IPS-20b (cell line): ENCODE results near the gene FADS6.

Experiments used
- H3K27ac ChIP-seq: one replicate; pipeline ENCODE4 v1.5.1; 2013; ENCODE audit warnings: low read length
- H3K27me3 ChIP-seq: 2 replicates; pipeline ENCODE4 v1.6.1; 2013; ENCODE audit warnings: mild to moderate bottlenecking, low read length, inconsistent platforms; ENCODE audit not compliant: insufficient read depth
- H3K36me3 ChIP-seq: 2 replicates; pipeline ENCODE4 v1.6.1; 2013; ENCODE audit warnings: low read depth, mild to moderate bottlenecking, inconsistent platforms, low read length, moderate library complexity; ENCODE audit not compliant: insufficient read depth
- H3K4me1 ChIP-seq: 2 replicates; pipeline ENCODE4 v1.6.1; 2013; ENCODE audit warnings: mild to moderate bottlenecking, control low read depth, inconsistent platforms, low read length, moderate library complexity; ENCODE audit not compliant: insufficient read depth
- H3K4me3 ChIP-seq: 2 replicates; pipeline ENCODE4 v1.5.1; 2013; ENCODE audit warnings: mild to moderate bottlenecking, low read length, inconsistent platforms
- H3K9ac ChIP-seq: 2 replicates; pipeline ENCODE4 v1.6.1; 2013; ENCODE audit warnings: low read depth, mild to moderate bottlenecking, inconsistent platforms, low read length, moderate library complexity
- H3K9me3 ChIP-seq: 2 replicates; pipeline ENCODE4 v1.6.1; 2013; ENCODE audit warnings: mild to moderate bottlenecking, low read depth, low read length, inconsistent platforms; ENCODE audit not compliant: insufficient read depth

The FADS6 gene

DNA sequence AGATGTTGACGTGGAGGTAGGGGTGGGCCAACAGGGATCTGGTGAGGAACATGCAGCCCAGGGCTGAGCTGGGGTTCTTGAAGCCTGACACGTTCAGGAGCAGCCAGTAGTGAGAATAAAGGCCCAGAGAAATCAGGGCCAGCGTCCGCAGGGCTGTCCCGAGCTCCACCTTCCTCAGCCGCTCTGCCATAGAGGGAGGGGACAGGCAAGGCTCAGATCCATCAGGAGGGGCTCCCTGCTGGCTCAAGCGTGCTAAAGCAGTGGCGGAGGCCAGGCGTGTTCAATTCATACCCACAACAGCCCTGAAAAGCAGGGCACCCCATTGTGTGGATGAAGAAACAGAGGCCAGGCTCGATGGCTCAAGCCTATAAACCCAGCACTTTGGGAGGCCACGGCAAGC is 12.4 kb downstream of the FADS6 start:
- no peak overlapping the region for H3K9ac ChIP-seq
- no peaks in the 10 kb centered on the region for H3K9me3 ChIP-seq
- no peaks in the 10 kb centered on the region for H3K36me3 ChIP-seq
- H3K4me1 ChIP-seq: no peaks in the 10 kb centered on the region
- no peak overlapping the region for H3K27ac ChIP-seq
- no peak overlapping the region for H3K4me3 ChIP-seq
- H3K27me3 ChIP-seq: no peaks in the 10 kb centered on the region

DNA sequence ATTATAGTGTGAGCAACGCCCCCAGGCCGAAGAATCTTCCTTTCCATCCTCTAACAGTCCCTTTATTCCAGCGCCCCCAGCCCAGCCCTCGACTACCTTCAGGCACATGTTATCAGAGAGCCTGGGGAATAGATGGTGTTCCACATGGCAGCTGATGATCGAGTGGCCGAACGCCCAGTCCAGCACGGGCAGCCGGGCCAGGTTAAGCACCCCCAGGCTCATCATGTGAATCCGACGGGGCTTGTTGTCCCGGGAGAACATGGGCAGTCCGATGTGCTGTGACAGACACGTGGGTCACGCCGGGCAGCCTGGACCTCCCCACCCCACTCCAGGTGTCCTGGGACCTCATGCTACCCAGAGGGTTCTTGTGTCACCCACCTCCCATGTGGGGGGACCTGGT is 14.1 kb downstream of the FADS6 start:
- H3K9me3 ChIP-seq: no peaks in the 10 kb centered on the region
- H3K36me3 ChIP-seq: no peaks in the 10 kb centered on the region
- H3K9ac ChIP-seq: no peak overlapping the region
- H3K27ac ChIP-seq: no peak overlapping the region
- no peak overlapping the region for H3K4me3 ChIP-seq
- no peaks in the 10 kb centered on the region for H3K27me3 ChIP-seq
- H3K4me1 ChIP-seq: no peaks in the 10 kb centered on the region

DNA sequence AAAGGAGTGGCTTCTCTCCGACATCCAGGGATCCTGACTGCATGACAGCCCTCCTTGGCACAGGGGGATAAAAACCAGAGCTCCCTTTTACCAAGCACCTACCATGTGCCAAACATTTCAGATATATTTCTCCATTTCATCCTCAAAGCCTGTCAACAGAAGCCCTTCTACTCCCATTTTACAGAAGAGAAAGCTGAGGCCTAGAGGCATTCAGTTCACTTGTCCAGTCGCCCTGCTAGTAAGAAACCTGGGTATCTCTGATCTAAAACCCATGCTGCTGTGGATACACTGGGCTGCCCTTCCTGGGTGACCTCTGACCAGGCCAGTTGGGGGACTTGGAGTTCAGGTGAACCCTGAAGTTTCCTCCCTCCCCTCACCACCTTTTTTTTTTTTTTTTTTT is 14.8 kb downstream of the FADS6 start:
- Histone ChIP-seq H3K4me1 (peaks cover 4% of the 10 kb centered on the region; the same call in 1 of the 2 replicates), H3K4me3 (no peak overlapping the region), H3K27ac (no peak overlapping the region), H3K9ac (no peak overlapping the region), H3K27me3 (no peaks in the 10 kb centered on the region), H3K36me3 (no peaks in the 10 kb centered on the region), H3K9me3 (no peaks in the 10 kb centered on the region)

DNA sequence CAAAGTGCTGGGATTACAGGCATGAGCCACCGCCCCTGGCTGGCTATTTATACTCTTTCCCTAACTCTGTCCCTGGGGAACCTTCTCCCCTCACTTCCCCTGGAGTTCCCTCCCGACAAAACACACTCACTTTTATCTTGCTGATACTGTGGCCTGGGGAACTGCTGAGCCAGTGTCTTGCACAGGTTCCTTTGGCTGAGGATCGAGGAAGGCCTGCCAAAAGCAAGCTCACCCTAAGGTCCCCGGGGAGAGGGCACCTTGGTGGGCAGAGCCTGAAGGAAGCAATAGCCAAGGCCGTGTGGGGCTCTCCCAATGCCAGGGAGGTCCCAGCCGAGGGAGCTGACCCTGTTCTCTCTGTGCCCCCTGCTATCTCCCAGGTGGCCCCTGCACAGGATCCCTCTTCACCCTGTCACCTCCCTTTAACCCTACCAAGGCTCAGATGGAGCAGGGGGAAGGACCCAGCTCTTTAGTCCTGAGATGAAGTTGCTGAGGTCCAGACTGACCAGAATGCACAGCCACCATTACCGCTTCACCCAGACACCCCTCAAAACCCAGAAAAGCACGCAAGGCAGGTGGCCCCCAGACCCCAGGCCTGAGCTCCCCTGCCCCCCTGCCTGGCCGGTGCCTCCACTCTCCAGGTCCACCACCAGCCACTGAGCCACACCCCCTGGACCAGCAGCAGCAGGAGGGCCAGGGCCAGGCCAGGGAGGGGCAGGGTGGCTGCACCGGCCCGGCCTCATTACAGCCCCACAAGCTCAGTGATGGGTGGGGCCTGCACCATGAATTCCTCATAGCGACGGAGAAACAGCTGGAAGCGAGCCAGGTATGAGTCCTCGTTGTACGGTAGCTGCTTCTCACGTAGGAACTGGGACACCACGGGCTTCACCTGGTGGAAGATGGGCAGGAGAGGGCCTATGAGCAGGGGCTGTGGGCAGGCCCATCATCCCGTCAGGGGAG is 15.6 kb downstream of the FADS6 start:
- no peak overlapping the region for H3K27ac ChIP-seq
- no peaks in the 10 kb centered on the region for H3K27me3 ChIP-seq
- H3K9ac ChIP-seq: no peak overlapping the region; the same call in 1 of the 2 replicates
- H3K9me3 ChIP-seq: no peaks in the 10 kb centered on the region
- no peak overlapping the region for H3K4me3 ChIP-seq
- peaks cover 4% of the 10 kb centered on the region; the same call in 1 of the 2 replicates for H3K4me1 ChIP-seq
- H3K36me3 ChIP-seq: no peaks in the 10 kb centered on the region

DNA sequence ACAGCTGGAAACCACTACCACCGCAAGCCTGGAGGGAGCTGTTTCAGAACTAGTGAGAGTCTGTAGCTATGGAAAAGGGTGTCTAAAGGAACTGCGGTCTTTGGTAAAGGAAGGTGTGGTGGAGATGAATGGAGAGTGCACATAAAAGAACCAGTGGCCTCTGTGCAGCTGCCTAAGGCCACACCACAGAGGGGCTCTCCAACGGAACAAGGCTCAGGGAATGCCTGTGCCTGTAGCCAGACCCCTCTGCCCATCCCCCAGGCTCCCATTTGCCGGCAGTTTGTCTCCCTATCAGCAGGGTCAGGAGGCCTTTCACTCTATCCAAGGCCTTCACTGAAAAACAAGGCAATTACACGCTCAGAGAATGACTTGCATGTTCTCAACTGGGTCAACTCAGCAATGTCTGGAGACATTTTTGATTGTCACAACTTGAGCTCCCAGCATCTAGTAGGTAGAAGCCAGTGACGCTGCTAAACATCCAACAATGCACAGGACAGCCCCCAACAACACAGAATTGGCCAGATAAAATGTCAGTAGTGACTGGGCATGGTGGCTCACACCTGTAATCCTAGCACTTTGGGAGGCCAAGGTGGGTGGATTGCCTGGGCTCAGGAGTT is 17.3 kb downstream of the FADS6 start:
- no peaks in the 10 kb centered on the region for H3K9me3 ChIP-seq
- no peak overlapping the region for H3K9ac ChIP-seq
- no peaks in the 10 kb centered on the region; the same call in 1 of the 2 replicates for H3K27me3 ChIP-seq

DNA sequence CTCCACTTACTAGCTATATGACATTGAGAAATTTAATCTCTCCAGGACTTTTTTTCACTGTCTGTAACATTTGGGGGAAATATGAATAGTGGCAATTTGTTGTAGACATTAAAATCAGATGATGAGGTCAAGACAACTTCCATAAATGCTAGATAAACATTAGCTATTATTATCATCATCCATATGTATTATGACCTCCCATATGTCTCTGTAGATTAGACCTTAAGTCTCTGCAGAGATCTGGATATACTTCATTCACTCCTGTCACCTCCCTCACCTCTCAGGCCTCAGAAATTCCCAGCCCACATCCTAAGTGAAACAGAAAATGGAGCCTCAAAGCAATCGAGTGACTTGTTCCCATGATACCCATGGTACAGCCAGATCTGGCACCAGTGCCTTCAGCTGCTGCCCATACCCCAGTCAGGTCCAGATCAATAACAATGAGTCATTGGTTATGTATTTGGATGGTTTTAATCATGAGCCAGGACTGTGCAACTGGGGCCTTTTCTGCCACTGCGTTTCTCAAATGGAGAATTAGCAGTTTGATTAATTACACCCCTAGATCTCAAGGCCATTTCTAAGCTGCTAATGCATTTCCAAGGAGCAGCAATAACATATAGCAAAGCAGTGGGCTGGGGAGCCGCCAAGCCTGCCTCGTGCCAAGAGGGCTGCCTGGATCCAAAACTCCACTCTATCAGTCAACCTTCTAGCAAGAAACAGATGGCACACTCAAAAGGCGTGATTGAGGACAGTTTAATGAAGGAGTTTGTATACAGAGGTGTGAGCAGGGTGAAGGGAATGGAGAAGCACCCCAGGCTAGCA is 18.1 kb downstream of the FADS6 start:
- no peaks in the 10 kb centered on the region; the same call in 1 of the 2 replicates for H3K27me3 ChIP-seq
- H3K36me3 ChIP-seq: no peaks in the 10 kb centered on the region
- H3K4me1 ChIP-seq: peaks cover 4% of the 10 kb centered on the region; the same call in 1 of the 2 replicates
- H3K9ac ChIP-seq: no peak overlapping the region
- no peaks in the 10 kb centered on the region for H3K9me3 ChIP-seq
- H3K4me3 ChIP-seq: no peak overlapping the region
- H3K27ac ChIP-seq: no peak overlapping the region

More for the DNA sequence above, 17.3 kb downstream of the FADS6 start:
- H3K4me3 ChIP-seq: no peak overlapping the region
- no peak overlapping the region for H3K27ac ChIP-seq
- H3K36me3 ChIP-seq: no peaks in the 10 kb centered on the region
- H3K4me1 ChIP-seq: peaks cover 4% of the 10 kb centered on the region; the same call in 1 of the 2 replicates

DNA sequence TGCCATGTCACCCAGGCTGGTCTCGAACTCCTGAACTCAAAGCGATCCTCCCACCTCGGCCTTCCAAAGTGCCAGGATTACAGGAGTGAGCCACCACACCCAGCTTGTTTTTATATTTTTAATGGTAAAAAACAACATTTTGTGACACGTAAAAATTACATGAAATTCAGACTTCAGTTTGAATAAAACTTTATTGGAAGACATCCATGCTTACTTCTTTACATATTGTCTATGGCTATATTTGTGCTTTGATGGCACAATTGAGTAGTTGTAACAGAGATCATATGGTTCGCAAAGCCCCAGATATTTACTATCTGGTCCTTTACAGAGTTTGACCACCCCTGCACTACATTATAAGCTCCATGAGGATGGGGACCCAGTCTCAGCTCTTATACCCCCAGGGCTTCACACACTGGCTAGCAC is 18.8 kb downstream of the FADS6 start:
- Histone ChIP-seq H3K9me3 (no peaks in the 10 kb centered on the region), H3K4me1 (peaks cover 4% of the 10 kb centered on the region; the same call in 1 of the 2 replicates), H3K9ac (peak overlapping the region; percentile 93; the same call in 1 of the 2 replicates), H3K36me3 (0 out of 2 replicates have a peak, but pooled peaks cover 3% of the 10 kb centered on the region), H3K27ac (no peak overlapping the region), H3K27me3 (no peaks in the 10 kb centered on the region; the same call in 1 of the 2 replicates), H3K4me3 (no peak overlapping the region)

DNA sequence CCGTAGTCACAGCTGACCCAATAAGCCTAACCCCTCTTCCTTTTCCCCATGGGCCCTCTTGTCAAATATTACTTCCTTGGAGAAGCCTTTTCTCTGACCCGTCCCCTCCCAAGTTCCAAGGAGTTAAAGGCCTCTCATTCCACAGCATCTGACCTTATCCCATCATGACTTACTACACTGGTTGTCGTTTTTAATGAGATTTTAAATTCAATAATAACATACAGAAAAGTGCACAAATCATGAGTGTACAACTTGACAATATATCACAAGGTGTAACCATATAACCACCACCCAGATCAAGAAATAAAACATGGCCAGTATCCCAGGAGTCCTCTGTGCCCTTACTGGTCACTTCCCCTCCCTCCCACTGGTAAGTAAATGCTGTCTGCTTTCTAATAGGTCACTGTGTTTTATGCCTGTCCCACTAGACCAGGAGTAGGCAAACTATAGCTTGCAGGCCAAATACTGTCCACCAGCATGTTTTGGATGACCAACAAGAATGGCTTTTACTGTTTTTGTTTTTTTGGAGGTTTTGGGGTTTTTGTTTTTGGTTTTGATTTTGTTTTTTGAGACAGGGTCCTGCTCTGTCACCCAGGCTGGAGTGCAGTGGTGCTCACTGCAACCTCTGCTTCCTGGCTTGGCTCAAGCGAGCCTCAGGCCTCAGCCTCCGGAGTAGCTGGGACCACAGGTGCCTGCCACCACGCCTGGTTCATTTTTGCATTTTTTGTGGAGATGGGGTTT is 19.4 kb downstream of the FADS6 start:
- Histone ChIP-seq H3K27me3 (no peaks in the 10 kb centered on the region; the same call in 1 of the 2 replicates), H3K36me3 (0 out of 2 replicates have a peak, but pooled peaks cover 3% of the 10 kb centered on the region), H3K27ac (peak overlapping the region; percentile 47)

DNA sequence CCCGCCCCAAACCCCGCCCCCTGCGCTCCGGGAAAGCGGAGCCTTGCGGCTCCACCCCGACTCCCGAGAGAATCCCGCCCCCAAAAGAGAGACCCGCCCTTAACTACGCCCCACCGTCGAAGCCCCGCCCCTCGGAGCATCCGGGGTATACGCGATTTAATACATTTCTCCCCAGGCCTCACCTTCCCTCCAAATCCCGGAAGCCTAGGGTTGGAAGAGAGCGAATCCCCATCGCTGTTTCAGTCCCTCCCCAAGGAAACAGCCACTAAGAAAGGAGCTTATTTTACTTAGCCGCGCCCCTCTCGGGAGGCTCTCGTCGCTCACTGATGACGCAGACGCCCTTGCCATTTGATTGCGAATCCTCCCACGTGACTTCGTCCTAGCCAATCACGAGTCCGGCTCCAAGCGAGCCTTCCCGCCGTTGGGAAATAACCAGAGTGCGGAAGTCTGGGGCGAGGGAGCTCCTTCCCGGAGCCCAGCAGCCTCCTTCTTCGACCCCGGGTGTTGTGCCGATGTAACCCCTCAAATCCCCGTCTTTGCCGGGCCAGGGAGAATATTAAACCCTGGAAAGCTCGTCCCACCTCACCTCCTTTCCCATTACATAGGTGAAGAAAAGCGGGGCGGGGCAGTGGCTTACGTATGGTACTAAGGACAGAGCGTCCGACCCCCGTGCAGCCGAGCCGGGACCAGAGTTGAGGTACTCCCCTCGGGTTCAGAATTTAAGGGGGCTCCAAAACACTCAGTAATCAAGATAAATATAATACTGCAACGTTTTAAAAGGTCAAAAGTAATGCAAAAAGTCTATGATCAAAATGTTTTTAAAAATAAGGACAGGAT is 20.2 kb downstream of the FADS6 start:
- H3K4me1 ChIP-seq: peaks cover 4% of the 10 kb centered on the region; the same call in 1 of the 2 replicates
- H3K9me3 ChIP-seq: no peaks in the 10 kb centered on the region
- peak overlapping the region; percentile 93 for H3K9ac ChIP-seq
- no peaks in the 10 kb centered on the region; the same call in 1 of the 2 replicates for H3K27me3 ChIP-seq
- H3K4me3 ChIP-seq: peak overlapping the region; percentile 80
- peak overlapping the region; percentile 47 for H3K27ac ChIP-seq
- 0 out of 2 replicates have a peak, but pooled peaks cover 3% of the 10 kb centered on the region for H3K36me3 ChIP-seq

More for the DNA sequence above, 19.4 kb downstream of the FADS6 start:
- peak overlapping the region; percentile 80 for H3K4me3 ChIP-seq
- H3K9ac ChIP-seq: peak overlapping the region; percentile 93
- H3K4me1 ChIP-seq: peaks cover 4% of the 10 kb centered on the region; the same call in 1 of the 2 replicates
- no peaks in the 10 kb centered on the region for H3K9me3 ChIP-seq
